GM18873 (cell line): ENCODE results near the gene GABBR2.
"Not testable (repeated sequence)": the region's sequence is repeated elsewhere in the genome, so short reads cannot be mapped to it uniquely, and the experiment has no call there.

Experiments
- ATAC-seq: cut with Tn5 transposase; IDR thresholded peaks from one replicate; pipeline ENCODE4 v1.9.1; 2021; ENCODE audit warnings: mild to moderate bottlenecking, moderate library complexity, moderate number of reproducible peaks; ENCODE audit not compliant: unreplicated experiment, low FRiP score

Gene GABBR2

GRCh38 chr9:98688710-98689495, 19.8 kb downstream of the GABBR2 start:
- ATAC-seq, result no peak

- no peak for ATAC-seq
Observed at GRCh38 chr9:98687911-98688310, 20.8 kb downstream of the GABBR2 start.

- ATAC-seq, result no peak
Observed at GRCh38 chr9:98686961-98687855, 21.5 kb downstream of the GABBR2 start.

- ATAC-seq, result not testable (repeated sequence)
Observed at GRCh38 chr9:98684816-98685215, 23.9 kb downstream of the GABBR2 start.

- no peak for ATAC-seq
Observed at GRCh38 chr9:98678244-98678842, 30.4 kb downstream of the GABBR2 start.

- ATAC-seq, result no peak
Observed at GRCh38 chr9:98673681-98674080, 35.1 kb downstream of the GABBR2 start.

- ATAC-seq, result no peak
Observed at GRCh38 chr9:98667005-98667640, 41.6 kb downstream of the GABBR2 start.

- no peak for ATAC-seq
Observed at GRCh38 chr9:98665501-98665900, 43.2 kb downstream of the GABBR2 start.

GRCh38 chr9:98660541-98660940, 48.2 kb downstream of the GABBR2 start:
- ATAC-seq, result no peak

GRCh38 chr9:98658951-98659351, 49.8 kb downstream of the GABBR2 start:
- no peak for ATAC-seq

GRCh38 chr9:98657897-98658296, 50.8 kb downstream of the GABBR2 start:
- ATAC-seq, result no peak

- no peak for ATAC-seq
Observed at GRCh38 chr9:98656511-98656910, 52.2 kb downstream of the GABBR2 start.

GRCh38 chr9:98655428-98655827, 53.3 kb downstream of the GABBR2 start:
- not testable (repeated sequence) for ATAC-seq

GRCh38 chr9:98654247-98654646, 54.5 kb downstream of the GABBR2 start:
- ATAC-seq, result no peak

- no peak for ATAC-seq
Observed at GRCh38 chr9:98652741-98653140, 56.0 kb downstream of the GABBR2 start.

GRCh38 chr9:98652302-98652701, 56.4 kb downstream of the GABBR2 start:
- no peak for ATAC-seq

GRCh38 chr9:98647236-98647635, 61.5 kb downstream of the GABBR2 start:
- ATAC-seq, result no peak

GRCh38 chr9:98644011-98644410, 64.7 kb downstream of the GABBR2 start:
- ATAC-seq, result no peak

- ATAC-seq, result no peak
Observed at GRCh38 chr9:98642661-98643312, 65.9 kb downstream of the GABBR2 start.

- ATAC-seq, result no peak
Observed at GRCh38 chr9:98641695-98642094, 67.0 kb downstream of the GABBR2 start.
